Ovary (tissue), 9 donors: Measurements from ENCODE around the gene SAMD4A. TPM values are rescaled to one million over a fixed set of nuclear protein-coding genes. Genes with fewer than 3 reads are reported as not detected.

Source experiments
- DNase-seq, 5 donors: peaks; one replicate each; pipeline ENCODE4 v3.0.0-alpha.2; 2019 to 2020
- H3K27ac ChIP-seq, 2 donors: fragments of 200-600 bp; one replicate each; pipeline versions ENCODE4 v1.5.1 to v1.8.0; 2019 to 2022
- H3K27me3 ChIP-seq: fragments of 200-600 bp; one replicate; pipeline ENCODE4 v1.8.0; 2022
- H3K36me3 ChIP-seq: fragments of 200-600 bp; sonication (generic); one replicate; pipeline ENCODE4 v1.5.1; 2019
- H3K4me1 ChIP-seq: one replicate; pipeline ENCODE4 v1.8.1; 2013; ENCODE audit warnings: mild to moderate bottlenecking, moderate library complexity; ENCODE audit not compliant: insufficient read depth
- H3K4me3 ChIP-seq: fragments of 200-600 bp; sonication (generic); one replicate; pipeline ENCODE4 v1.5.1; 2017
- H3K9me3 ChIP-seq, 2 donors: fragments of 200-600 bp in 1 of 2; sonication (generic) in 1 of 2; one replicate each; pipeline versions ENCODE4 v1.5.1 to v1.8.1; 2013 to 2019; ENCODE audit warnings: mild to moderate bottlenecking in 1 of 2, moderate library complexity in 1 of 2
- CTCF ChIP-seq, 3 donors: fragments of 450-650 bp in 2 of 3; fragments of 200-600 bp in 1 of 3; IDR thresholded peaks; one replicate each; pipeline versions ENCODE4 v1.5.1 to v1.8.0; 2016 to 2022; ENCODE audit warnings: antibody characterized with exemption in 3 of 3, mild to moderate bottlenecking in 1 of 3
- EP300 ChIP-seq: sonication (generic); formaldehyde crosslinking; IDR thresholded peaks from one replicate; pipeline ENCODE4 v1.6.1; 2017; ENCODE audit warnings: antibody characterized with exemption
- POLR2A ChIP-seq: fragments of 450-650 bp; IDR thresholded peaks from one replicate; pipeline ENCODE4 v1.6.1; 2017; ENCODE audit warnings: antibody characterized with exemption, mild to moderate bottlenecking, moderate library complexity
- WGBS, 3 donors: extraction: QIAGEN DNeasy Blood & Tissue Kit in 1 of 3; methylation state at CpG; one replicate each; pipeline versions ENCODE4 v1.1.5 to v1.1.7; 2013 to 2017; 5-methylcytosine and 5-hydroxymethylcytosine counted together
- intact Hi-C, 4 donors: fragments of 100-400 bp; cut with DNase I; formaldehyde crosslinking; loops; one replicate each; pipeline versions ENCODE4 v1.11.0 to v1.15.1; 2022 to 2023
- polyA plus RNA-seq, 2 donors: library from polyadenylated mRNA; stranded (reverse); fragments of 200-250 nt in 1 of 2; fragments of 350-450 nt in 1 of 2; fragmentation: Illumina TruSeq in 1 of 2; extraction: RNeasy Lipid Tissue Mini Kit (QIAGEN cat#74804) in 1 of 2; gene quantifications; one replicate each; pipeline ENCODE4 v1.2.3, GENCODE V29; 2013 to 2014
- total RNA-seq, 7 donors: library from RNA; depleted of rRNA in 2 of 7; stranded (reverse); fragments of >200 nt in 2 of 7; fragmentation: NEBNext Ultra II Directional in 3 of 7; extraction: Animal tissue kit (Norgen Biotek cat#: 25700) in 3 of 7; gene quantifications; one replicate each; pipeline versions ENCODE4 v1.1.0 to v1.2.4, GENCODE V29; 2016 to 2023
- donor health status: DM: no; HTN: no; CAD: no; lungs with moderate emphysema.
- donor health status: DM: no; HTN: no; CAD: no.
- donor health status: Bipolar disorder and iron deficiency.
- donor health status: DM: yes; HTN: yes; CAD: no.
- donor health status: DM: no; HTN: no; CAD: no.
- donor health status: DM: yes; HTN: yes; CAD: no.

SAMD4A gene
- total and polyA plus RNA-seq, 9 donors: 2.3 to 22.4 (median 7.3) TPM

DNA sequence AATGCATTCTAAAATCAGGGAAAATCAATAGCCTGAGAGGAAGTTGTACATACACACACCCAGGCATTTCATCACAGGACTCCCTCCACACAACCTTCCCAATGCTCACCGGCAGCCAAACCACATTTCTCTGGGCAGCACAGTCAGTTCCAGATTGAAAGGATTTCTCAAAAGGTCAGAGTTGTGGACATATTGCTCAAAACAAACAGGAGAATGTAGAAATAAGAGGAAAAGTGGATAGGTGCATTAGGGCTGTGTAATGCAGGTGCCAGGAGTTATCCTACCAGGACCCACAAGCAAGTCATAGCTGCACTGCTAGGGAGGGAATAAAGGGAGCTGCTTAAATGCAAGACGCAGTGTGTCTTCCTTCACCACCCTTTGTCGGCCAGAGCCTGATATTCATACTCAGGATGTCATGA lies 272.8 kb downstream of the SAMD4A start:
- no peak for TF ChIP-seq POLR2A
- no peak for TF ChIP-seq EP300
- TF ChIP-seq CTCF (IDR thresholded peaks at IDR 0.05): no peak
- Histone ChIP-seq H3K4me1 (no peaks in the 10 kb centered on the region), H3K27ac (no peak overlapping the region), H3K36me3 (no peaks in the 10 kb centered on the region), H3K4me3 (no peak overlapping the region), H3K27me3 (no peaks in the 10 kb centered on the region), H3K9me3 (no peaks in the 10 kb centered on the region)
- peak in 2 of 5 donors; percentile 19 to 31 for DNase-seq
- WGBS, 3 donors: 17 to 35% (median 27%) methylated on average over 3 of the region's 3 CpGs
- intact Hi-C loops: no loop called here

GRCh38 chr14:54840336-54840735 lies 273.4 kb downstream of the SAMD4A start:
- no peaks in the 10 kb centered on the region for H3K9me3 ChIP-seq
- intact Hi-C loops: no loop called here
- H3K27ac ChIP-seq: no peak overlapping the region
- no peaks in the 10 kb centered on the region for H3K4me1 ChIP-seq
- no peak for TF ChIP-seq CTCF (IDR thresholded peaks at IDR 0.05)
- no peak for TF ChIP-seq EP300
- no peak for TF ChIP-seq POLR2A
- H3K4me3 ChIP-seq: no peak overlapping the region
- WGBS, 3 donors: 24 to 28% (median 26%) methylated on average over 3 of the region's 3 CpGs
- no peaks in the 10 kb centered on the region for H3K36me3 ChIP-seq
- H3K27me3 ChIP-seq: no peaks in the 10 kb centered on the region
- DNase-seq: no peak

DNA sequence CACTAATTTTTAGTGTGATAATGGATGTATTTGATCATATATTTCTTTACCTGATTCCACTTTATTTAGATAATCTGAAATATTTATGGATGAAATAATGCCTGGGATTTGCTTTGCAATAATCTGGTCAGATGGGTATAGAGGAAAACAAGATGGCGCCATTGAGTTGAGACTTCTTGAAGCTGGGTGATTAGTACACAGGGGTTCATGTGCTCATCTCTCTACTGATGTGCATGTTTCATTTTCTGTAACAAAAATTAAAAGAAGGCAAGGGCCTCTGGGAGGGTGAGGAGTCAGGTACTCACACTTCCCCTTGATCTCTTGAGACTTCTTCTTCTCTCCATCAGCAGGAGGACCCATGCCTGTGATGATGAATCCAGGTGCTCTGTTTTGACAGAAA lies 273.9 kb downstream of the SAMD4A start:
- WGBS, 3 donors: 96 to 98% (median 97%) methylated on average over 1 of the region's 1 CpG
- Histone ChIP-seq H3K4me3 (no peak overlapping the region), H3K4me1 (no peaks in the 10 kb centered on the region), H3K27ac (no peak overlapping the region), H3K9me3 (no peaks in the 10 kb centered on the region), H3K27me3 (no peaks in the 10 kb centered on the region), H3K36me3 (no peaks in the 10 kb centered on the region)
- intact Hi-C loops: no loop called here
- TF ChIP-seq EP300: no peak
- no peak for TF ChIP-seq CTCF (IDR thresholded peaks at IDR 0.05)
- no peak for TF ChIP-seq POLR2A
- no peak for DNase-seq

Other genes starting within 250 kb of the SAMD4A start
- gene CDKN3, start 170.1 kb upstream of the SAMD4A start, total RNA-seq: 1 to 10 TPM in 6 of 7 donors, under 1 TPM in 1; 0.56 to 3.1 (median 1.5) TPM
- gene CDKN3, start 170.1 kb upstream of the SAMD4A start, polyA plus RNA-seq: 1 to 10 TPM; 2.5 to 3.1 TPM
- 100 to 1,000 TPM in 1 of 7 donors, 10 to 100 TPM in 6; 53.5 to 101 (median 63.3) TPM for gene CNIH1, start 125.8 kb upstream of the SAMD4A start, total RNA-seq
- gene CNIH1, start 125.8 kb upstream of the SAMD4A start, polyA plus RNA-seq: 100 to 1,000 TPM in 1 of 2 donors, 10 to 100 TPM in 1; 67.0 to 203 TPM
- 10 to 100 TPM; 29.3 to 65.5 (median 33.8) TPM for gene GMFB, start 78.1 kb upstream of the SAMD4A start, total RNA-seq
- gene GMFB, start 78.1 kb upstream of the SAMD4A start, polyA plus RNA-seq: 10 to 100 TPM; 14.1 to 18.6 TPM
- gene CGRRF1, start 57.2 kb upstream of the SAMD4A start, total RNA-seq: 10 to 100 TPM; 20.3 to 36.7 (median 25.2) TPM
- 10 to 100 TPM; 17.9 to 18.5 TPM for gene CGRRF1, start 57.2 kb upstream of the SAMD4A start, polyA plus RNA-seq